CD4-positive, alpha-beta T cell treated with Interleukin-4 for 1 hour (primary cell): ENCODE results near the gene CRTAC1.

Experiments
- DNase-seq, 2 donors: peaks; one replicate each; pipeline ENCODE4 v3.0.0-alpha.2; 2020 to 2022

CRTAC1 gene

DNA sequence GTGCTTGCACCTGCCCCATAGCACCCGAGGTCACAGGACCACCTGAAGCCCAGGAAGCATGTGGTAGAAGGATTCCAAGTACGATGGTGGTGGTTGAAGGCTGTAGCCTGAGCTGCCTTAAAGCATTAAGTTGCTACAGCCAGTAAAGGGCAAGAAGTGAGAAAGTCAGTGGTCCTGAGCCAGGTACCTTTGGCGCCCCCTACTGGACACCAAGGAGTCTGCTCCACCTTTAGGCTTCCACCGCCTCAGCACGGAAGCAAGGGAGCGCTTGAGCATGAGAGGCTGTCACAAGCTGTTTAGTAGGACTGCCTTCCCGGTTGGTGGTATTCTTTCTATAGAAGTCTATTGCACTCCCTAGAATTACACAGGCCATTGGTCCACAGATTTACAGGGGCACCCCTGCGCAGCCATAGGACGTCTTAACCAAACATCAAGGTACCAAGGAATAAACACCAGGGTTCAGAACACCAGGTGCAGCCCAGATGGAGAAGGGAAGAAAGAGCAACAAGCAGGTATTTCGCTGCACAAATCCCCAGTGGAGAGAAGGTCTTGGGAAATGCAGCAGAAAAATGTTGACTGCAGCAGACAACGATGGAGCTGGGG lies 2.2 kb downstream of the CRTAC1 start:
- peak; percentile 42 to 52 for DNase-seq

DNA sequence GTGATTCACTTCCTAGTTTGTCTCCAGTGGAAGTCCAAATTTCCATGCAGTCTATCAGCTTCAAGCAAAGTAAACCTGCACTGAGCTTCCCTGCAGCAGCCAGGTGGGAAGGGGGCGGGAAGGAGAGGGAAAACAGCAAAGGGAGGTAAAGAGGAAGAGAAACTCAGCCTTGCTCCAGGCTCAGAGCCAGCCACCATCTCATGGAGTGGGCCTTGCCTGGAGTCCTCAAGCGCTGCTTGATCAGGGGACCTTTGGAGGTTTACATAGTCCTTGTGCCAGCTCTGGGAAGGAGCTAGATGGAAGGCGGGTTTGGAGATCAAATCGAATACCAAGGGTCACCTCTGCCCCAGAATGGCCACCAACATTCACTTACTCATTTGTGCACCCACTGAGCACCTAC lies 7.4 kb downstream of the CRTAC1 start:
- DNase-seq: no peak

DNA sequence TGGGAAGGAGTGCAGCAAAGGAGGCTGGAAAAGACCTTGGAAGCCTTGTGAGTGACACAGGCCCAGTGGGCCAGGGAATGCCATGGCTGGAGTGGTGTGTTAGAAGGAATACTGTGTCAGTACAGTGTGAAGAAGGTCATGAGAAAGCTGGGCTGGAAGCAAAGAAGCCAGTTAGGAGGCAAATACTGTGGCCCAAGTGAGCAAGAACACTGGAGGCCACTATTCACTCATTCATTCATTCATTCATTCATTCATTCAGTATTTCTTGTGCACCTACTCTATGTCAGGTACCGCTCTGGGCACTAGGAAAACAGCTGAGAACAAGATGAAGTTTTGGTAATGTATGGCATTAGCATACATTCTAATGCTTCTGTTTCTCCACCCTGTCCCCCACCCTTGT lies 9.6 kb downstream of the CRTAC1 start:
- no peak for DNase-seq

DNA sequence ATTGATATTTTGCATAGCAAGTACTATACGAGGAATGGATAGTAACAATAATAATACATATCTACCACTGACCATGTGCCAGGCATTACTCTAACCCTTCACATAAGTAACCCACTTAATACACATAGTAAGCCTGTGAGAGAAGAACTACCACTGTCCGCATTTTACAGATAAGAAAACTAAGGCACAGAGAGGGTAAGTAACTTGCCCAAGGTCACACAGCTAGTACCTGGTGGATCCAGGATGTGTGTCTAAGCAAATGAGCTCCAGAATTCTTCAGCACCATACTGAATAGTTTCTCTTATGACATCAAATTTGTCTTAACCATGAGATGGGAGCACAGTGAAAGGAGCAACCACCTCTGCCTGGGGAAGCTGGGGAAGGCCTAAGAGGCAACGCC lies 10.2 kb downstream of the CRTAC1 start:
- no peak for DNase-seq

DNA sequence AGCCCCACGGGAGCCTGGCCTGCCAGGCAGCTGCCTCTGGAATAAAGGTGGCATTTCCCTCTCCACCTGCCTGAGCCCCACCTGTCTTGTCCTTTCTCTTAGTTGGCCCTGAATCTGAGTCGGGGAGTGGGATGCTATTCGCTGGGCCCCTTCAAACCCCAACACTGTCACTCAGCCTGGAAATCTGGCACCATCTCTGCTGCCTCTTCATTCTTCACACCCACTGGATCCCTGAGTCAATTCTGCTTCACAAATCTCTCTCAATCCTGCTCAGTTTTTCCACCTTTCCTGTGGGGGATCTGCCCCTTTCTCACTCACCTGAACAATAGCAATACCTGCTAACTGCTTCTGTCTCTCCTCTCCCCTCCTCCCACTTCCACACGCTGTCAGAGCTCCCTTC lies 10.6 kb downstream of the CRTAC1 start:
- no peak for DNase-seq

DNA sequence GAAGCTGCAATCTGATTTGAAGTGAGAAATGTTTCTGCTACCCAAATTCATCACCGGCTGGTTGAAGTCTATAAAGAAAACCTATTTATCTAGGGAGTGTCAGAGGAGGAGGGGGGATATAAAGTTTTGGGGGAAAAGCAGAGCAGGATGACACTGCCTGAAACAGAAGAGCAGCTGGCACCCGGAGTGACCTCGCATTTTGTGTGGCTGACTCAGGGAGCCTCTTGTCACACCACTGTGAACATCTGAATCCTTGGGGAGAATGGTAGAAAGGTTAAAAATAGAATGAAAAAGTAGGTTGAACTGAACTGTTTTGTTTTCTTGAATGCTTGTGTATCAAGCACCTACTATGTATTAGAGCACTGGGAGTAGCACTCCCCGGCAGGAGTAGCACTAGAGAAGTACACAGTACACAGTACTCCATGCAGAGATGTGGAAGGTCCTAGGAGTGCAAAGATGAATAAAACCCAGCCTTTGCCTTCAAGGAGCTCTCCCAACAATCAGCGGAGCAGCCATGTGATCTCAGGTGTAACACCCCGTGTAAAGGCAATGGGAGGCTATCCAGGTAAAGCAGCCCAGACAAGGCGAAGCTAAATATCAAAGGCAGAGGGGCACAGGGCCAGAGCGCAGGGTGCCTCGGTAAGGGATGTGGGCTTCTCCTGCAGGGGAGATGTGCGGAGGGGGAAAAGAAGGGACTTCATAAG lies 13.5 kb downstream of the CRTAC1 start:
- DNase-seq: no peak

DNA sequence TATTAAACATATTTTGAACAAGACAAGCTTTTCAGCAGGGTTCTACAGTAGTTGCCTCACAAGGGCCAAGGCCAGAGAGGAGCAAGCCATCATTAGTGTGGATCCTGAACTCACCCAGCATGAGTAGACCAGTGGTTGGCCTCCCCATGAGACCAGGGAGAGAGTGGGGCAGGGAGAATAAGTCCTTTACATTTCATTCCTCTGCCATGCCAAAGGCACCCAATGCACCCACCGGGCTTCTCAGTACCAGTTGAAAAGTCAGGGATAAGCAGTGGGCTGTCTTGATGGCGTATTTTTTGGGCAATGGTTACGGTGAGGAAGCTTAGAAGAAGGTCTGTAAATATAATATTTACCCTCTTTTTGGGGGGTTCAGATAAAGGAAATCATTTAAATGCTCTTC lies 16.6 kb downstream of the CRTAC1 start:
- no peak for DNase-seq

DNA sequence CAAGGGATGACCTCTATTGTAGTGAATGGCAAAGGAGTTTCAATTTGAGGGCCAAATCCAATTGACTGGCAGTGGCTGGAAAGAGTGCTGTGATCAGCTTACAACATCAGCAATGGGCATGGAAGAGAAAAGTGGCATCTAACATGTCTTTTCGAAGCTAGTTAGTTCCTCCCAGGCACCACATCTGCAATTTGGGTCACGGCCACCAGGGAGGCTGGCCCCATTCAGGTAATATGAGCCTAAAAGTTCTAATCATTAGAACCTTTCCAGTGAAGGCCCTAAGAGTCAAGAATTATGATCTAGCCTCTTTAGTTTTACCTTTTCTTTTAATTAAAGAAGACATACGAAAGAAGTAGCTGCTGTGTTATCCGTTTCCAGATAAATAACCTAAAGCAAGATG lies 17.3 kb downstream of the CRTAC1 start:
- no peak for DNase-seq

DNA sequence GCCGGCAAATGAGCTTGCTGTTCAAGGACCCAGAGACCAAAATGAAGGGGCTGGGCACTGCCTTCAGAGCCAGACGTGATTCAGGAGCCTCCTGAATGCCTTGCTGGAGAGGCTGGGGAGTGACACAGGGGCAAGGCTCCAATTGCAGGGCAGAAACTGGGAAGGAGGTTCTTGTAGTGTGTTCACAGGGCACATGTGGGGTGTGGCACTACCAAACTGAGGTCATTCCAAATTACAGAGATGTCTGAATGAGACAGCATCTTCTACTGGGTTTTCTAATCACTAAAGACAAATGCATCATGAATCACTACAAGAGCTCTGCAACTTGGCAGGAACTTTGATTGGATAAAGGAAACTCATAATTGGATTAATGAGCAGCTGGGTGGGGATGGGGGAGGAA lies 17.8 kb downstream of the CRTAC1 start:
- no peak for DNase-seq

DNA sequence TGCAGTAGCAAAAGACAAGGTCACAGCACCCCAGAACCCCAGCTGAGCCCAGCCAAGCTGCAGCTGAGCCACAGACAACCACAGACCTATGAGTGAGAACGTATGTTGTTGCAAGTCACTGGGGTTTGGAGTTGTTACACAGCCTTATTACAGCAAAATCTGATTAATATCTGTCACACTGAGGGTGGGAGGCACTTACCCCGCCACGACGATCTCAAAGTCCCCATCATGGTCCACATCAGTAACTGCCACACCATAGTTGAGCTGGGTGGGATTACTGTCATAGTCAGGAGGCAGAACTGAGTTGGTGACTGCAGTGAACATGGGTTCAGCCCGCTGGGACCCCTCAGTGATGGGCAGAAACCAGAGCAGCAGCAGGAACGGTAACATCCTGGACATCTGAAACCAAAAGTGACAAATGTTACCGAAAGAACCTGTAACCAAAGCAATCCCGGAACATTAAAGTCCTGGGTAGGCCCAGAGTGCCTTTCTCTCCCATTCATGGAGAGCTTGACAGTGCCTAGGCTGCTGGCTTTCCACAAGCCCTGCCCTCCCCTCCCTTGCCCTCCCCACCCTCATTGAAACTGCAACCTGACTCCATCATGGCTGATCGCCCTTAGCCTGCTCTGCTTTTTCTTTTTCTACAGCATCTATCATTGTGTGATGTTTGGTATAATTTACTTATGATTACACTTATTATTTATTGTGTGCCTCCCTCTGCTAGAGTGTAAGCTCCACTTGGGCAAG lies 19.3 kb downstream of the CRTAC1 start:
- no peak for DNase-seq

DNA sequence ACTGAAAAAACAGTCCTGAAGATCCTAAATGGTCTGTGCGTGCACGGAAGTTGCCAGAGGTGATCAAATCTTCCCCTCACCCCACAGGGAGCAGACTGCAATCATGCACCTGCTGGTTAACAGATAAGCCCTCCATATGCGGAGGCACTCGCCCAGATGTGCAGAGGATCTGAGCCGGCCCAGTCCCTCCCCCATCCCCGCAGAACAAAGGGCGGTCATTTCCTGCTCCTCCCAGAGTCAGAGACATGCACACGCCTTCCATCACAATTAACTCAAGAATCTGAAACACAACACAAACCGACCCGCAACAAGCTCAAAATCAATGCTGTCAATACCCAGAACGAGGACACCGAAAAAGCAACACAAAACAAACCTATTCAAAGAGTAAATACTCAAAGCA lies 24.2 kb downstream of the CRTAC1 start:
- DNase-seq: no peak

DNA sequence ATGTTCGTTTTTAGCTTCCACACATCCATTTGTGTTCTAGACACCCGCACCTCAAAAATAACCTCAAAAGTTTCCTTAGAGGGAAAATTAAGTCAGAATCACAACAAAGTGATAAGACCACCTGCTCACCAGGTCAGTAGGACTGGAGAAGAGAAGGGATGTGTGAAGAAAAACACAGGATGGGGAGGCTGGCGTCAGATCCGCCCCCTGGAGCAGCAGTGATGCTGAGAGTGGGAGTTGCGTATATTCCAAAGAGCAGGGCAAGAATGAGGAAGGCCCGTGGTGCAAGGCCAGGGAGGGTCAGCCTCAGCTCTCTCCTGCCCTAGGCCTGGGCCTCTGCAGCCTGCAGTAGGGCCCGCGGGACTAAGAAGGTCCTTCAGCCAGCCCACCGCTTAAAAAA lies 28.7 kb downstream of the CRTAC1 start:
- no peak for DNase-seq

DNA sequence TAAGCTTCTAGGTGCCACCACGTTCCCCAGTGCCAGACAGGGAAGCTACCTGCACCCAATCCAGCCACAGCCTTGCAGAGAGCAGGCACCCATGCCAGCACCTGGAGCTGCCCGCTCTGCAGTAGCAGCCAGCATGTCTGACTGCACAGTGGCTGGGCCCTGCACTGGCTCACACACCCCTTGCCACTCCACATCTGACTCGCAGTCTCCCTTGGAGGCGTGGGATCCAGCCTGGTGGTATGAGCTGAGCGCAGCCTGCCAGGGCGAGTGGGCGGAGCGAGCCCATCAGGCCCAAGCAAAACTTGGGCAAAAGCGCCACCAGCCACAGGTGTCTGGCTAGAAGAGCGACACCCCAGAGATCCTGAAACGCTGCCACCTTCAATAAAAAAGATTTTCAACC lies 30.1 kb downstream of the CRTAC1 start:
- DNase-seq: no peak

DNA sequence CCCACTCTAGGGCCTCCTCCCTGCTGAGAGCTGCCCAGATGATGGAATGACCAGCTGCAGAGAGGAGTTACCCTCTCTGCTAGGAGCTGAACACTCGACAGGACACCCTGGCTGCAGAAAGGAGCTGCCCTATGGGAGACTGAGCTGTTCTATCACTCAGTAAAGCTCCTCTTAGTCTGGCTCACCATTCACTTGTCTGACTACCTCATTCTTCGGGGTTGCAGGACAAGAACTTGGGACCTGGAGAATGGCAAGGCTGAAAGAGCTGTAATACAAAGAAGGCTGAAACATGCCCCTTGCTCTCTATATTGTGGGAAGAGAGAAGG lies 30.5 kb downstream of the CRTAC1 start:
- no peak for DNase-seq

DNA sequence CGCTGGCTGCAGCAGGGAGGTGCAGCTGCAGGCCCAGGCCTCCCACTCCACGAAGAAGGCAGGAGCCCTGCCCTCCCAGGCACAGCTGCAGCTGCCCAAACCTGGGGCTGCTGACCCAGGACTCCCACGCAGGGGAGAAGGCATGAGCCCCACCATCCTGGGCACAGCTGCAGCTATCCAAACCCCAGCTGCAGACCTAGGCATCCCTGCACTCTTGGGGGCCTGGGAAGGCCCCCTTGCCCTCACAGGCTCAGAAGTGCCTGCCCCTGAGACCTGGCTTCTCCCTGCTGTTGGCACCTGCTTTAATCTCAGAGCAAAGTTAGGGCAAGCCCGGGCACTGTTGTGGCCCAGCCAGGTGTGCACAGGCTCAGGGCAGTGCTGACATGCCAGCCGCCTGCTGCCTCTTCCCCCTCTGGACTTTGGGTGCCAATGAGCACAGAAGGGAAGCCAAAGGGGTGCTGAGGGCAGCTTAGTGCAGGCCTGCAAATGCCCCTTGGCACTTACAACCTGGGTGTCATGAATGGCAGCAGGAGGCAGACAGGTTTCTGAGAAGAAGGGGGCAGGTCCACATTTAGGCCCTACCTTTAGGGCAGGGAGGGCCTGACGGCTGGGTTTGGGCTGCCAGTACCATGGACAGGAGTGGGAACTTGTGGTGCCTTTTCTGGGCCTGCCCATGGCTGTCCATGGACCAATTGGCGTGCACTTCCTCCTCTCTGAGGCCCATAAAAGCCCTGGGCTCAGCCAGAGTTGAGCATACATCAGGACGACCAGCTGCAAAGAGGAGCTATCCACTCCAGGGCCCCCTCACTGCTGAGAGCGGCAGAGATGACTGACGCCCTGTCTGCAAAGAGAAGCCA lies 31.1 kb downstream of the CRTAC1 start:
- no peak for DNase-seq

DNA sequence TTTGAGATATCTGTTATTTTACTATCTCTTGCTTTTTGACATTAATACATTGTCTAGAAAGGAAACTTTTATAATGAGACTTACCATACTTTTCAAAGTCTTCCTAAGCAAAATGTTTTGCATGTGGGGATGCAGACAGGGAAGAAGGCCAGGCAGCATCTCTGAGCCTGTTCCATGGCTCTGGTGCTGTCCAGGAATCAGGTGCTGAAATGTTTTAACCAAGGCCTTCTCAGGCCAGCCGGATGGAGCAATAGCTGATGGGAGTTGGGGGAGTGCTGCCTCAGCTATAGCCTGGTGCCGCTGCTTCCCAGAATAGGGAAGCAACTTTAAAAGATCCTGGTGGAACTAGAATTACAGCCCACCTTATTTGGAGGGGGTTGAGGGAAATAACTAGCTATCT lies 38.5 kb downstream of the CRTAC1 start:
- no peak for DNase-seq

DNA sequence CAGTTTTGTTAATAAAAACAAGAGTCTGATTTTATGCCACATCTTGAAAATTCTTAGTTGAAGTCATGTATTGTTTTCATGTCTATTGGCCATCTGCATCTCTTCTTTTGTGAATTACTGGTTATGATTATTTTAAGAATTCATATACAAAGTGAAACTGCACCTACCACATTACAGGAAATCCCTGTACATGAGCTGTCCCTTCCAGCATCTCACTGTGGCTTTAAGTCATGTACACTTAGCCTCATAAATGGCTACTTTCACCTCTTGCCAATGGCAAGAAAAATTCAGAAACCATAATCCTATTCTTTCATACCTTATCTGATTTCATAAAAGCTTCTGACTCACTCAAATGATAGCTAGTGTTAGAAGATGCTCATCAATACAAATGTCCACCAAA lies 48.6 kb downstream of the CRTAC1 start:
- DNase-seq: no peak

DNA sequence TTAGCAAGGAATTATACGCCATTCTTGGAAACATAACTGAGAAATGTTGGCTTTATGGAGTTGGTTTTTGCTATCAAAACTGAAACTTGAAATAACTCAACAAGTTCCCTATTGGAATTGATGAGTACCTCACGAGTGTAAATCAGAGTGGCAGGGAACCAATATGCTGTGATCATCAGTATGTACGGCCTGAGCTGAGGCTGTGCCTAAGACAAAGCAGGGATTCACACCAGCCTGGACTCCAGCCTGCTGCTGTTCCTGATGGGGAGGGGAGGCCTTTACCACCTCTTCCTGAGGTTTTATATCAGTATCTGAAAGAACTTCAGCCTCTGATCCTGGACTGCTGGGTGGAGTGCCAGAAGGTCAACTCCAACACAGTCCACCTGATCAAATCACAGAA lies 52.7 kb downstream of the CRTAC1 start:
- no peak for DNase-seq

DNA sequence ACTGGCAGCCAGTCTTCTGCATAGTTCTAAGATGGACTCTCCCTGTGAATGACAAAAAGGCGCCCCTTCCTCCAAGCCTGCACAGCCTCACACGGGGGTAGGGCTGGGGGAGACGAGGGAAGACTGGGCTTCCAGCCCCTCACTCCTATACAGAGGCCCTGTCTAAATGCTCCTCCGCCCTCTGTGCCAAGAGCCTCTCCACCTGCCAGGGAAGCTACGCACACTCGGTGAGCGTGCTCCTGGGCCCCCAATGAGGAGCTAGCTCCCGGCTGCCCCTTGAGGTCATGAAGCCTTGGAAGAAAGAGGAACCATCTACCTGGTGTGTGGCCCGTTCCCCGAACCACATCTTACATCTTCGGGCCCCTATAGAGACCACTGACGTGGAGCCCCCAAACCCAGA lies 54.8 kb downstream of the CRTAC1 start:
- no peak for DNase-seq

DNA sequence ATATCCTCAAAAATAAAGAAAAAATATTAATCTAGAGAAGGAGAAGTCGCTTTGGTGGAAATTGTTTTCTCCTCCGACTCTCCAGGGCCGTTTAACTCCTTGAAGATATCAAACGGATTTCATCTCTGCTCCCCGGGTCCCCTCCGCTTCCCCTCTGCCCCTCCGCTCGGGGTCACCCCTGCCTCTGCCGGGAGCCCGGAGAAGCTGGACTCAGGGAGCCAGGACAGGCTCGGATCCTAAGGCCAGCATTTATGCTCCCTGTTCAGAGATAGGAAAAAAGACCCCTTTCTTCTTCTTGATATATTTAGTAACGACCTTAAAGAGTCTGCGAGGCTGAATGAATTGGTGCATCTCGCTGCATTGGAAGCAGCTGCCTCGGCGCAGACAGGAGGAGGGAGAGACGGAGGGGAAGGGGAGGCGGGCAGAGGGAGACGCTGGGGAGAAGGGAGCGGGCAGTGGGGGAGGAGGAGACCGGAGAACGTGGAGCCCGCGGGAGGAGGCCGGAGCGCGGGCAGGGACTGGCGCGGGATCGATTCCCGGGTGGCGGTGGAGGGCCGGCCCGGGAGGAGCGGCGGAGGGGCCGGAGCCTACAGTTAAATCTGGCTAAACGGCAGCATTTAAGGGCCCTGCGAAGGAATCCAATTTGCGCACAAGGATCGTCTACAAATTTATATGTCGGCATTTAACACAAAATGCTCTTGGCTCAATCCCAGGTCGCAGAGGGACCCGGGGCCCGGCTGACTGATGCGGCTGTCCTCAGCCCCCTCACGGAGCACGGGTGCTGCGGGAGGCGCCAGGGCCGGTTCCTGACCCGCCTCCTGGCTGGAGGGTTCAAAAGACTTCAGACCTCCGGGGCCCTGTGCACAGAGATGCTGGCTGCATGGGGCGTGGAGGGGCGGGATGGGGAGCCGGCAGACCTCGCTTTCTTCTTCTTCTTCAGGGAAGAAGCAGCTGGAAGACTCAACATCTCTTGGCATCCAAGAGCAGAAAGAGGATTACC lies 55.6 kb downstream of the CRTAC1 start:
- DNase-seq: no peak

DNA sequence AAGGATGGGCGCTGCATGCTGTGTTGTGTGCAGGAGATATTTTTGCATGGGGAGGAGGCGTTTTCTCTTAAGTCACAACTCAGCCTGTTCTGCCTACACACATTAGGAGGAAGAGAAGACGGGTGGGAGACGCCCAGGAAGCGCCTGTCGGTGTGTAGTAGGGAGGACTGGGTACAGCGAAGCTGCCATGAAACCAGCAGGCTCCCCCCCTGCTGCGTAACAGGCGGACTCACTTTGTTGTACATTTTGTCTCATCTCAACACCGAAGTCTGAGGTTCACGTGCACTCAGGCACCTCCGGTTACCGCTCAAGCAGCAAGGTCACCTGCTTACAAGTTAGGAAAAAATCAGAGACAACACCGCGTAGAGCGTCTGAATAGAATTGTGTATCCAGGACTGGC lies 56.3 kb downstream of the CRTAC1 start:
- DNase-seq: no peak

DNA sequence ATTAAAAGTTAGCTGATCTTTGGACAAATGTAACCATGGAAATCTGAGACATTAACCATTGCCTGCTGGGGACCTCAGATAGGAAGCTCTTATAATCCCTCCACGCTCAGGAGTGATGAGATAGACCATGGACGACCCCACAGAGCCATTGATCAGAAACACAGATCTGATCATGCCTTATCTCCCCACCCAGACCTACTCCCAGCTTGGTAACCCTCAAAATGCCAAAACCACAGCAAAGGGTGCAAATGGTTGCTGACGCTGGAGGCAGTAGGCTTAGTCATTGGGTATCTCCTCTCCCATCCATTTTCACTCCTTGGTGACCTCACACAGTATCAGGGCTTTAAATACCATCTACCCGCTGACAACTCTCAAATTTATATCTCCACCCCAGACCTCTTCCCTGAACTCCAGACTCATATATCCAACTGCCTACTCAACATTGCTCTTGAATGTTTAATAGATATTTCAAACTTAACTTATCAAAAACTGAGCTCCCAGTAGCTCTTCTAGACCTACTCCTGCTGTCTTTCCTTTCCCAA lies 60.8 kb downstream of the CRTAC1 start:
- DNase-seq: no peak
